22Rv1 (cell line): ENCODE data around the gene JARID2.

ENCODE experiments used
- ZFX ChIP-seq: fragments of 450-650 bp; IDR thresholded peaks from 2 replicates; pipeline ENCODE4 v1.6.1; 2017; ENCODE audit warnings: antibody characterized with exemption, borderline replicate concordance
- TF ChIP-seq, protein P1 (sequence below): fragments of 450-650 bp; IDR thresholded peaks from 2 replicates; pipeline ENCODE4 v1.5.1; 2017; ENCODE audit warnings: mild to moderate bottlenecking

DNA sequence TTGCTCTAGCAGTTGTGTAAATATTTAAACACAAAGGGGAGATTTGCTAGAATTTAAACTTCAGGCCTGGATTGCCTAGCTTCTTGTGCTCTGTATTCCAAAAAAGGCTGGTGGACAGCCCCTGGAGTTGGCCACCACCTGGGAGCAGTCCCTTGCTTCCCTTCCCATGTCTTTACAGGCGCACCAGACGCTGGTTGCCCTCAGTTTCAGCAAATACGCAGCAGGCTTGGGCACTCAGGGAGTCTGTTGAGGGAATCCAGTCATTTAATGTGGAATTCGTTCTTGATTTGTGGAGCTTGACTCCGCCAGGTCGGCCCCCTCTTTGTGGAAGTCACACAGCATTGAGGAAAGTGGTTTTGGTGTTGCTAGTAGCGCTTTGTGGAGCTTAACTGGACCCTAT is 260.2 kb downstream of the JARID2 start:
- TF ChIP-seq, protein P1, sequence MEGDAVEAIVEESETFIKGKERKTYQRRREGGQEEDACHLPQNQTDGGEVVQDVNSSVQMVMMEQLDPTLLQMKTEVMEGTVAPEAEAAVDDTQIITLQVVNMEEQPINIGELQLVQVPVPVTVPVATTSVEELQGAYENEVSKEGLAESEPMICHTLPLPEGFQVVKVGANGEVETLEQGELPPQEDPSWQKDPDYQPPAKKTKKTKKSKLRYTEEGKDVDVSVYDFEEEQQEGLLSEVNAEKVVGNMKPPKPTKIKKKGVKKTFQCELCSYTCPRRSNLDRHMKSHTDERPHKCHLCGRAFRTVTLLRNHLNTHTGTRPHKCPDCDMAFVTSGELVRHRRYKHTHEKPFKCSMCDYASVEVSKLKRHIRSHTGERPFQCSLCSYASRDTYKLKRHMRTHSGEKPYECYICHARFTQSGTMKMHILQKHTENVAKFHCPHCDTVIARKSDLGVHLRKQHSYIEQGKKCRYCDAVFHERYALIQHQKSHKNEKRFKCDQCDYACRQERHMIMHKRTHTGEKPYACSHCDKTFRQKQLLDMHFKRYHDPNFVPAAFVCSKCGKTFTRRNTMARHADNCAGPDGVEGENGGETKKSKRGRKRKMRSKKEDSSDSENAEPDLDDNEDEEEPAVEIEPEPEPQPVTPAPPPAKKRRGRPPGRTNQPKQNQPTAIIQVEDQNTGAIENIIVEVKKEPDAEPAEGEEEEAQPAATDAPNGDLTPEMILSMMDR = no peak
- no peak for TF ChIP-seq ZFX
